ENCODE results near the gene PTGER3.

DNA sequence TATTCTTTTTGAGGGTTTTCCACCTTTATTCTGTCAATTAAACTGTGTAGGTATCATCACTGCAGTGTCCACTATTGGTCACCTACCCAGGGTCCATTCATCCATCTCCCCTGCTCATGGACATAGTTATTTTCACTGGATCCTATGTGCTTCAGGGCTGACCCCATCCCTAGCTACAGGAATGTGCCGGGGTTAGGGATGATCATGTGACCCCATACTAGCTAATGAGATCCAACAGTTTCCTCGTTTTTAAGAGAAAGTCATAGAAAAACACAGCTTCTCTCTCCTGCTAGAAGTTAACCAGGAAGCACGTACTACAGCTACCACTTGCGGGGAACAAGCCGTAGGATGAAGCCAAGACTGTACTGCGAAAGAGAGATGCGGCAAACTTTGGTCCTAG lies 19.6 kb downstream of the PTGER3 start:
- no peak for TF ChIP-seq KDM1A (IDR thresholded peaks at IDR 0.05; ENCODE audit: borderline replicate concordance)
- no peak for TF ChIP-seq RBBP5 (conservative IDR thresholded peaks at IDR 0.05)
- TF ChIP-seq EP300 (IDR thresholded peaks at IDR 0.05; ENCODE audit: borderline replicate concordance in 1 of 2, control insufficient read depth in 1 of 2, low read depth in 2 of 2, low read length in 2 of 2), result no peak
- no peak for TF ChIP-seq YY1 (IDR thresholded peaks at IDR 0.05; ENCODE audit: low read depth, low read length)
- no peak for TF ChIP-seq NFYB (IDR thresholded peaks at IDR 0.05; ENCODE audit: insufficient read depth, low read depth, low read length)
- TF ChIP-seq, protein P1, sequence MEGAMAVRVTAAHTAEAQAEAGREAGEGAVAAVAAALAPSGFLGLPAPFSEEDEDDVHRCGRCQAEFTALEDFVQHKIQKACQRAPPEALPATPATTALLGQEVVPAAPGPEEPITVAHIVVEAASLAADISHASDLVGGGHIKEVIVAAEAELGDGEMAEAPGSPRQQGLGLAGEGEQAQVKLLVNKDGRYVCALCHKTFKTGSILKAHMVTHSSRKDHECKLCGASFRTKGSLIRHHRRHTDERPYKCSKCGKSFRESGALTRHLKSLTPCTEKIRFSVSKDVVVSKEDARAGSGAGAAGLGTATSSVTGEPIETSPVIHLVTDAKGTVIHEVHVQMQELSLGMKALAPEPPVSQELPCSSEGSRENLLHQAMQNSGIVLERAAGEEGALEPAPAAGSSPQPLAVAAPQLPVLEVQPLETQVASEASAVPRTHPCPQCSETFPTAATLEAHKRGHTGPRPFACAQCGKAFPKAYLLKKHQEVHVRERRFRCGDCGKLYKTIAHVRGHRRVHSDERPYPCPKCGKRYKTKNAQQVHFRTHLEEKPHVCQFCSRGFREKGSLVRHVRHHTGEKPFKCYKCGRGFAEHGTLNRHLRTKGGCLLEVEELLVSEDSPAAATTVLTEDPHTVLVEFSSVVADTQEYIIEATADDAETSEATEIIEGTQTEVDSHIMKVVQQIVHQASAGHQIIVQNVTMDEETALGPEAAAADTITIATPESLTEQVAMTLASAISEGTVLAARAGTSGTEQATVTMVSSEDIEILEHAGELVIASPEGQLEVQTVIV (IDR thresholded peaks at IDR 0.05; ENCODE audit: borderline replicate concordance, partially characterized antibody), result no peak
- TF ChIP-seq MTA2 (IDR thresholded peaks at IDR 0.05; ENCODE audit: low read depth), result no peak

Measured in GM12878 (cell line).